H1 (cell line): ENCODE measurements around the gene ADGRG1. TPM values are rescaled to one million over a fixed set of nuclear protein-coding genes. Genes with fewer than 3 reads are reported as not detected.

ENCODE experiments used
- CTCF ChIA-PET: fragments of 300-600 bp; sonication (Branson Sonifier 250); formaldehyde crosslinking; loops from one replicate; lab custom pipeline; 2021; ENCODE audit not compliant: partially characterized antibody; lab: Charles Lee
- POLR2A ChIA-PET: fragments of 300-600 bp; sonication (Branson Sonifier 250); formaldehyde crosslinking; loops from one replicate; lab custom pipeline; 2021; ENCODE audit warnings: inconsistent platforms; ENCODE audit not compliant: partially characterized antibody; lab: Charles Lee
- DNase-seq, 2 experiments: peaks; one replicate each; pipeline versions ENCODE4 v3.0.0 to v3.0.0-alpha.2; 2010 to 2022; ENCODE audit warnings: low spot score in 2 of 2, low read depth in 1 of 2, mixed read lengths in 1 of 2
- FAIRE-seq: peaks from 2 replicates; lab custom pipeline; 2011; peaks lifted over from hg19 to GRCh38; lab: Jason Lieb, UNC
- H2AFZ ChIP-seq: 2 replicates; pipeline ENCODE4 v1.8.1; 2012; ENCODE audit warnings: low read length, inconsistent platforms
- H2AK5ac ChIP-seq: 2 replicates; pipeline ENCODE4 v1.6.1; 2013; ENCODE audit warnings: low read depth, low read length
- H2BK120ac ChIP-seq: replicated peaks from 2 replicates; pipeline ENCODE3; 2013; ENCODE audit warnings: low read depth, low read length, inconsistent platforms
- H2BK12ac ChIP-seq: 2 replicates; pipeline ENCODE4 v1.6.1; 2013; ENCODE audit warnings: low read depth, low read length
- H2BK15ac ChIP-seq: 2 replicates; pipeline ENCODE4 v1.6.1; 2013; ENCODE audit warnings: low read length
- H2BK20ac ChIP-seq: 2 replicates; pipeline ENCODE4 v1.6.1; 2013; ENCODE audit warnings: low read length
- H2BK5ac ChIP-seq: 2 replicates; pipeline ENCODE4 v1.6.1; 2013; ENCODE audit warnings: low read depth, low read length
- H3K14ac ChIP-seq: 2 replicates; pipeline ENCODE4 v1.6.1; 2013; ENCODE audit warnings: inconsistent platforms; ENCODE audit not compliant: insufficient read length
- H3K18ac ChIP-seq: 2 replicates; pipeline ENCODE4 v1.6.1; 2013; ENCODE audit warnings: low read length; ENCODE audit errors: extremely low read depth
- H3K23ac ChIP-seq: 2 replicates; pipeline ENCODE4 v1.6.1; 2013; ENCODE audit warnings: inconsistent platforms; ENCODE audit not compliant: insufficient read length
- H3K23me2 ChIP-seq: 2 replicates; pipeline ENCODE4 v1.6.1; 2013; ENCODE audit warnings: low read depth, low read length
- H3K27ac ChIP-seq: 2 replicates; pipeline ENCODE4 v1.6.1; 2011; ENCODE audit warnings: low read depth, low read length, inconsistent platforms
- H3K27me3 ChIP-seq, 4 experiments: replicated peaks in 1 of 4; 1 replicate in 1 of 4; 2 replicates in 3 of 4; pipeline versions ENCODE4 v1.6.1 to v1.8.1; 2011 to 2013; ENCODE audit warnings: low read length in 3 of 4, mild to moderate bottlenecking in 3 of 4, inconsistent platforms in 2 of 4, mixed read lengths in 2 of 4, moderate library complexity in 1 of 4; ENCODE audit not compliant: control insufficient read depth in 3 of 4, insufficient read depth in 3 of 4; ENCODE audit errors: extremely low read depth in 1 of 4
- H3K36me3 ChIP-seq, 4 experiments: 2 replicates each; pipeline versions ENCODE4 v1.6.1 to v1.8.1; 2011 to 2013; ENCODE audit warnings: mild to moderate bottlenecking in 4 of 4, low read length in 3 of 4, moderate library complexity in 2 of 4, control low read depth in 1 of 4, inconsistent platforms in 1 of 4; ENCODE audit not compliant: insufficient read depth in 4 of 4, control insufficient read depth in 2 of 4
- H3K4ac ChIP-seq: replicated peaks from 2 replicates; pipeline ENCODE3; 2013; ENCODE audit warnings: low read length, low read depth, mixed read lengths, inconsistent platforms; ENCODE audit not compliant: insufficient read length
- H3K4me1 ChIP-seq, 4 experiments: replicated peaks in 1 of 4; 1 replicate in 1 of 4; 2 replicates in 3 of 4; pipeline versions ENCODE4 v1.6.1 to v1.8.1; 2011 to 2013; ENCODE audit warnings: low read length in 3 of 4, inconsistent platforms in 2 of 4, mixed read lengths in 1 of 4; ENCODE audit not compliant: insufficient read depth in 4 of 4, control insufficient read depth in 3 of 4
- H3K4me2 ChIP-seq, 2 experiments: 2 replicates each; pipeline versions ENCODE4 v1.6.1 to v1.8.1; 2011 to 2013; ENCODE audit warnings: low read depth in 2 of 2, low read length in 2 of 2, control low read depth in 1 of 2, inconsistent platforms in 1 of 2, mild to moderate bottlenecking in 1 of 2; ENCODE audit not compliant: insufficient read depth in 1 of 2
- H3K4me3 ChIP-seq, 4 experiments: fragments of 200-600, 300-600 bp in 1 of 4; sonication (generic), shearing (Covaris generic), sonication (Bioruptor Twin) in 1 of 4; 2 replicates each; pipeline versions ENCODE4 v1.5.1 to v1.8.1; 2011 to 2016; ENCODE audit warnings: low read length in 4 of 4, low read depth in 3 of 4, control low read depth in 2 of 4, inconsistent platforms in 2 of 4, mild to moderate bottlenecking in 2 of 4, mixed read lengths in 1 of 4, moderate library complexity in 1 of 4; ENCODE audit not compliant: insufficient read depth in 2 of 4; ENCODE audit errors: extremely low read depth in 1 of 4
- H3K56ac ChIP-seq: replicated peaks from 2 replicates; pipeline ENCODE3; 2013; ENCODE audit warnings: low read depth, mild to moderate bottlenecking, mixed read lengths, low read length, inconsistent platforms; ENCODE audit not compliant: insufficient read length
- H3K79me1 ChIP-seq: 2 replicates; pipeline ENCODE4 v1.6.1; 2013; ENCODE audit warnings: low read depth, low read length, control low read depth
- H3K79me2 ChIP-seq, 2 experiments: 2 replicates each; pipeline versions ENCODE4 v1.6.1 to v1.8.1; 2012 to 2013; ENCODE audit warnings: low read length in 2 of 2, mild to moderate bottlenecking in 2 of 2, inconsistent platforms in 1 of 2; ENCODE audit not compliant: insufficient read depth in 2 of 2, control insufficient read depth in 1 of 2
- H3K9ac ChIP-seq, 4 experiments: replicated peaks in 1 of 4; 1 replicate in 1 of 4; 2 replicates in 3 of 4; pipeline versions ENCODE4 v1.6.1 to v1.8.1; 2011 to 2013; ENCODE audit warnings: low read depth in 3 of 4, low read length in 3 of 4, control low read depth in 2 of 4, mild to moderate bottlenecking in 2 of 4, moderate library complexity in 2 of 4, inconsistent platforms in 1 of 4; ENCODE audit errors: extremely low read depth in 1 of 4
- H3K9me3 ChIP-seq, 2 experiments: 2 replicates each; pipeline versions ENCODE4 v1.6.1 to v1.8.1; 2012 to 2013; ENCODE audit warnings: mild to moderate bottlenecking in 2 of 2, moderate library complexity in 2 of 2, control low read depth in 1 of 2, inconsistent platforms in 1 of 2, low read depth in 1 of 2, low read length in 1 of 2, mixed read lengths in 1 of 2; ENCODE audit not compliant: insufficient read depth in 2 of 2
- H4K20me1 ChIP-seq, 2 experiments: replicated peaks in 1 of 2; 2 replicates each; pipeline versions ENCODE3 to v1.8.1; 2011 to 2013; ENCODE audit warnings: inconsistent platforms in 2 of 2, low read length in 2 of 2, mild to moderate bottlenecking in 1 of 2; ENCODE audit not compliant: insufficient read depth in 2 of 2, control insufficient read depth in 1 of 2
- H4K5ac ChIP-seq: 2 replicates; pipeline ENCODE4 v1.6.1; 2013; ENCODE audit warnings: low read length, low read depth, mixed read lengths, inconsistent platforms; ENCODE audit not compliant: insufficient read length
- H4K8ac ChIP-seq: 2 replicates; pipeline ENCODE4 v1.8.0; 2013; ENCODE audit warnings: mild to moderate bottlenecking, moderate library complexity, low read length, inconsistent platforms; ENCODE audit not compliant: insufficient read depth; ENCODE audit errors: extremely low read depth
- H4K91ac ChIP-seq: replicated peaks from 2 replicates; pipeline ENCODE3; 2013; ENCODE audit warnings: low read length, mixed read lengths, inconsistent platforms; ENCODE audit not compliant: insufficient read length
- ATF3 ChIP-seq: IDR thresholded peaks from 2 replicates; pipeline ENCODE4 v1.6.1; 2011; ENCODE audit warnings: low read depth, mild to moderate bottlenecking, low read length; ENCODE audit not compliant: insufficient read depth
- CBX5 ChIP-seq: fragments of 300-800, 300-1000 bp; sonication (generic); IDR thresholded peaks from 2 replicates; pipeline ENCODE4 v1.7.1; 2016; ENCODE audit warnings: antibody characterized with exemption, low read length, low read depth
- CEBPB ChIP-seq: IDR thresholded peaks from 2 replicates; pipeline ENCODE4 v1.6.1; 2012; ENCODE audit warnings: low read depth, low read length
- CHD1 ChIP-seq: IDR thresholded peaks from 2 replicates; pipeline ENCODE4 v1.6.1; 2012; ENCODE audit warnings: low read depth, low read length, improper control_type of control experiment
- KDM4A ChIP-seq: IDR thresholded peaks from one replicate; pipeline ENCODE4 v1.7.1; 2012; ENCODE audit warnings: low read depth, mild to moderate bottlenecking, moderate library complexity, low read length, inconsistent platforms; ENCODE audit not compliant: severe bottlenecking
- MAX ChIP-seq: IDR thresholded peaks from 2 replicates; pipeline ENCODE4 v1.6.1; 2012; ENCODE audit warnings: inconsistent platforms
- POU5F1 ChIP-seq: IDR thresholded peaks from 2 replicates; pipeline ENCODE4 v1.6.1; 2011; ENCODE audit warnings: low read depth, mild to moderate bottlenecking, low read length, moderate library complexity
- RAD21 ChIP-seq, 2 experiments: IDR thresholded peaks in 1 of 2; conservative IDR thresholded peaks in 1 of 2; 2 replicates each; pipeline ENCODE4 v1.6.1; 2011; ENCODE audit warnings: low read depth in 2 of 2, low read length in 2 of 2, improper control_type of control experiment in 1 of 2, inconsistent platforms in 1 of 2, mild to moderate bottlenecking in 1 of 2, moderate library complexity in 1 of 2
- RNF2 ChIP-seq: fragments of 200-900, 300-1000 bp; sonication (generic); IDR thresholded peaks from 2 replicates; pipeline ENCODE4 v1.7.1; 2016; ENCODE audit warnings: borderline replicate concordance, low read depth, mild to moderate bottlenecking, antibody characterized with exemption, low read length; ENCODE audit not compliant: poor library complexity, severe bottlenecking; ENCODE audit errors: missing control alignments
- RXRA ChIP-seq: IDR thresholded peaks from 2 replicates; pipeline ENCODE4 v1.6.1; 2011; ENCODE audit warnings: low read depth, mild to moderate bottlenecking, low read length, moderate library complexity; ENCODE audit not compliant: insufficient read depth
- SAP30 ChIP-seq: fragments of 300-600 bp; sonication (generic); IDR thresholded peaks from 2 replicates; pipeline ENCODE4 v1.7.1; 2012; ENCODE audit warnings: low read length, moderate library complexity, mild to moderate bottlenecking, inconsistent platforms; ENCODE audit not compliant: insufficient read depth, insufficient replicate concordance
- SP2 ChIP-seq: IDR thresholded peaks from 2 replicates; pipeline ENCODE4 v1.6.1; 2012; ENCODE audit warnings: mild to moderate bottlenecking, low read length, inconsistent platforms
- WGBS, 2 experiments: shearing (Covaris generic) in 1 of 2; methylation state at CpG; one replicate each; pipeline versions ENCODE4 v1.1.6 to v1.1.7; 2013 to 2015; ENCODE audit warnings: low lambda C conversion rate in 2 of 2, mixed read lengths in 2 of 2, inconsistent platforms in 1 of 2, low coverage in 1 of 2, missing lambda C conversion rate in 1 of 2; ENCODE audit not compliant: insufficient replicate concordance in 2 of 2, insufficient coverage in 1 of 2, insufficient read length in 1 of 2; ENCODE audit errors: extremely low coverage in 1 of 2, missing lambda C conversion rate in 1 of 2; 5-methylcytosine and 5-hydroxymethylcytosine counted together
- polyA plus RNA-seq, 7 experiments: library from polyadenylated mRNA; depleted of rRNA in 3 of 7; stranded (reverse) in 5 of 7; unstranded in 2 of 7; fragments of >200 nt in 5 of 7; fragments of 200-250 nt in 2 of 7; gene quantifications; 1 replicate in 5 of 7; 2 replicates in 1 of 7; 4 replicates in 1 of 7; pipeline versions ENCODE4 v1.2.1 to v1.2.3, GENCODE V29; 2011 to 2013; ENCODE audit warnings: missing spikeins in 2 of 7, mixed read lengths in 2 of 7
- total RNA-seq: library from RNA; stranded (reverse); fragmentation: NEBNext Ultra II Directional; extraction: Animal tissue kit (Norgen Biotek cat#: 25700); gene quantifications from 2 replicates; pipeline ENCODE4 v1.2.1, GENCODE V29; 2021

Gene ADGRG1
- total and polyA plus RNA-seq, 2 of the 8 experiments (the other 6 are each of a cell fraction or from before 2014, with no cell fraction given) = 1.3 to 2.6 TPM

- Histone ChIP-seq H3K4me1 (peaks cover 0 to 3% (median 1%) of the 10 kb centered on the region in 4 experiments; a peak in 4 of 7 replicates), H3K56ac (no peak overlapping the region), H4K91ac (no peak overlapping the region), H2BK120ac (no peak overlapping the region), H3K14ac (no peak overlapping the region), H3K27me3 (peaks cover 0 to 6% (median 4%) of the 10 kb centered on the region in 4 experiments; a peak in 5 of 7 replicates), H3K4me3 (no peak overlapping the region), H3K9ac (no peak overlapping the region), H2BK15ac (no peak overlapping the region), H2AK5ac (no peak overlapping the region), H3K18ac (no peak overlapping the region), H2BK12ac (no peak overlapping the region), H4K20me1 (peaks cover 0 to 2% of the 10 kb centered on the region in 2 experiments), H3K23me2 (no peaks in the 10 kb centered on the region; the same call in 1 of the 2 replicates), H4K8ac (no peak overlapping the region), H3K4me2 (no peak overlapping the region), H4K5ac (no peak overlapping the region), H3K27ac (no peak overlapping the region), H2BK5ac (no peak overlapping the region), H3K23ac (no peak overlapping the region), H3K4ac (no peak overlapping the region), H3K9me3 (no peaks in the 10 kb centered on the region), H2AFZ (no peak overlapping the region), H2BK20ac (no peak overlapping the region), H3K79me1 (no peaks in the 10 kb centered on the region; the same call in 1 of the 2 replicates), H3K79me2 (no peaks in the 10 kb centered on the region), H3K36me3 (no peaks in the 10 kb centered on the region)
- DNase-seq (no peak), FAIRE-seq (no peak)
- CTCF ChIA-PET = interaction anchor here (0.6 to 9.2 kb wide), 13 partner anchors 10 to 658 kb away, joined by 3 to 104 read pairs (median 6); partner anchors contain the start of genes ADGRG1, ADGRG3 and KATNB1
- POLR2A ChIA-PET = interaction anchor here (0.7 to 3.1 kb wide), 6 partner anchors 11 to 192 kb away, joined by 3 to 11 read pairs (median 4); partner anchors contain the start of gene ADGRG1
- 76% methylated on average over 2 of the region's 2 CpGs; no CpG with 5 or more reads in 1 of the 2 experiments for WGBS, 2 experiments
- TF ChIP-seq CHD1 (no peak), ATF3 (no peak), SP2 (no peak), KDM4A (no peak), RAD21 (IDR thresholded peaks at IDR 0.05 in 1 of 2, conservative IDR thresholded peaks at IDR 0.05 in 1 of 2; ENCODE audit: low read depth in 2 of 2, low read length in 2 of 2) (no peak), SAP30 (no peak), CBX5 (no peak), RNF2 (no peak), CEBPB (no peak), RXRA (no peak), POU5F1 (no peak), MAX (no peak)
These were observed 10.0 kb downstream of the ADGRG1 start for GRCh38 chr16:57638381-57638780.
